ENCODE measurements around the gene MRPL50.

GRCh38 chr9:101356619-101357018 is 41.8 kb downstream of the MRPL50 start:
- TF ChIP-seq, protein P1, sequence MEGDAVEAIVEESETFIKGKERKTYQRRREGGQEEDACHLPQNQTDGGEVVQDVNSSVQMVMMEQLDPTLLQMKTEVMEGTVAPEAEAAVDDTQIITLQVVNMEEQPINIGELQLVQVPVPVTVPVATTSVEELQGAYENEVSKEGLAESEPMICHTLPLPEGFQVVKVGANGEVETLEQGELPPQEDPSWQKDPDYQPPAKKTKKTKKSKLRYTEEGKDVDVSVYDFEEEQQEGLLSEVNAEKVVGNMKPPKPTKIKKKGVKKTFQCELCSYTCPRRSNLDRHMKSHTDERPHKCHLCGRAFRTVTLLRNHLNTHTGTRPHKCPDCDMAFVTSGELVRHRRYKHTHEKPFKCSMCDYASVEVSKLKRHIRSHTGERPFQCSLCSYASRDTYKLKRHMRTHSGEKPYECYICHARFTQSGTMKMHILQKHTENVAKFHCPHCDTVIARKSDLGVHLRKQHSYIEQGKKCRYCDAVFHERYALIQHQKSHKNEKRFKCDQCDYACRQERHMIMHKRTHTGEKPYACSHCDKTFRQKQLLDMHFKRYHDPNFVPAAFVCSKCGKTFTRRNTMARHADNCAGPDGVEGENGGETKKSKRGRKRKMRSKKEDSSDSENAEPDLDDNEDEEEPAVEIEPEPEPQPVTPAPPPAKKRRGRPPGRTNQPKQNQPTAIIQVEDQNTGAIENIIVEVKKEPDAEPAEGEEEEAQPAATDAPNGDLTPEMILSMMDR (IDR thresholded peaks at IDR 0.05; ENCODE audit: insufficient read depth, low read depth, low read length) = no peak
- TF ChIP-seq EZH2 (IDR thresholded peaks at IDR 0.05; ENCODE audit: insufficient read depth, low read length) = no peak

Measured in astrocyte (in vitro differentiated cells and primary cell).